LNCAP (cell line): ENCODE measurements around the gene TMEM178A.

Experiments
- TF ChIP-seq, protein P1 (sequence below): fragments of 450-650 bp; IDR thresholded peaks from 2 replicates; pipeline ENCODE4 v1.5.1; 2017; ENCODE audit warnings: mild to moderate bottlenecking

Gene TMEM178A

DNA sequence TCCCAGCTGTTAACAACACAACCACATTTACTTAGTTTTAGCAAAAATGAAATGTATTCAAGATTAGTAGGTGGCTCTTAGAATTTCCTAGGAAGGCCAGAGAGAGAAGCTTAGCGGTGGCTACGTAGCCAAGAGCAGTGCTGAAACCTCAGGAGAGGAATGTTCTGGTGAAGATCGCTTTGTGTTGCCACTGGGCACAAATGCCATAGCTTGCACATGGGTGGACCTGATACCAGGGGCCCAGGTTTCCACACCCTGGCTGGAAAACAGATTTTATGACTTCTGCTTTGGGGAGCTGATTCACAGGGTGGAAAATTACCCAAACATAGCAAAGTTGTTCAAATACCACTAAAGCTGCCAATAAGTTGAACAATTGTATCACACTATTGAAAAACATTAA lies 69.9 kb downstream of the TMEM178A start:
- TF ChIP-seq, protein P1, sequence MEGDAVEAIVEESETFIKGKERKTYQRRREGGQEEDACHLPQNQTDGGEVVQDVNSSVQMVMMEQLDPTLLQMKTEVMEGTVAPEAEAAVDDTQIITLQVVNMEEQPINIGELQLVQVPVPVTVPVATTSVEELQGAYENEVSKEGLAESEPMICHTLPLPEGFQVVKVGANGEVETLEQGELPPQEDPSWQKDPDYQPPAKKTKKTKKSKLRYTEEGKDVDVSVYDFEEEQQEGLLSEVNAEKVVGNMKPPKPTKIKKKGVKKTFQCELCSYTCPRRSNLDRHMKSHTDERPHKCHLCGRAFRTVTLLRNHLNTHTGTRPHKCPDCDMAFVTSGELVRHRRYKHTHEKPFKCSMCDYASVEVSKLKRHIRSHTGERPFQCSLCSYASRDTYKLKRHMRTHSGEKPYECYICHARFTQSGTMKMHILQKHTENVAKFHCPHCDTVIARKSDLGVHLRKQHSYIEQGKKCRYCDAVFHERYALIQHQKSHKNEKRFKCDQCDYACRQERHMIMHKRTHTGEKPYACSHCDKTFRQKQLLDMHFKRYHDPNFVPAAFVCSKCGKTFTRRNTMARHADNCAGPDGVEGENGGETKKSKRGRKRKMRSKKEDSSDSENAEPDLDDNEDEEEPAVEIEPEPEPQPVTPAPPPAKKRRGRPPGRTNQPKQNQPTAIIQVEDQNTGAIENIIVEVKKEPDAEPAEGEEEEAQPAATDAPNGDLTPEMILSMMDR = no peak

DNA sequence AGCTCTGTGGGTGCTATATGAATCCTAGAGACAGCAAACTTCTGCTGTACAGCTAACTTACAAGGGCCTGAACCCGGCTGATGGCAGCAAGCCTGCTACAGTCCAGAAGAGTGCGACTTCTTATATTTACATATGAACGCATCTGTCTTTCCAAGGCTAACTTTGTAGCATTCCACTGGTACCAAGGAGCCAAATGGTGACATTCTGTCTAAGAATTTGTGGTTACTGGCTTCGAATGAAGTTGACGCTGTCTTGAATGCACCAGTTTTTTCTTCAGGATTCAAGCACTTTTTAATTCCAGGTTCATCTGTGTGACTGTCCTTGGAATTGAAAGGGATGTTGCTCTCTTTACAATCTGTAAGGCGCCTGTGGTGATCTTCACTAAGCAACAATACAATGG lies 70.9 kb downstream of the TMEM178A start:
- TF ChIP-seq, protein P1 = no peak

DNA sequence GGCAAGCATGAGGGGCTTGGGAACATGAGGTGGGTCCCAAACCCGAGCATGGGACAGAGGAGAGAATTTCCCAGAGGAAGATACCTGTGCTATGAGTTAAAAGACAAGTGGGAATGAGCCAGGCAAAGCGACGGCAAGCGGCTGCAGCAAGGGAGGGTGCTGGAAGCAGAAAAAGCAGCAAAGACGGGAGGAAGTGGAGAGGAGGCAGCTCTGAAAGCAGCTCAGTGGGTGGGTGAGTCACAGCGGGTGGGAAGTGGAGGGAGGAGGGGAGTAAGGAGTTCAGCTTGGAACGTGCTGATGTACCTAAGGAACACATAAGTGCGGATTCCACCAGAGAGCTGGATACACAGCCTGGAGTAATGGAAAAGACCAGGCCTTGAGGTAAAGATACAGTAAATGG lies 71.9 kb downstream of the TMEM178A start:
- TF ChIP-seq, protein P1 = no peak

DNA sequence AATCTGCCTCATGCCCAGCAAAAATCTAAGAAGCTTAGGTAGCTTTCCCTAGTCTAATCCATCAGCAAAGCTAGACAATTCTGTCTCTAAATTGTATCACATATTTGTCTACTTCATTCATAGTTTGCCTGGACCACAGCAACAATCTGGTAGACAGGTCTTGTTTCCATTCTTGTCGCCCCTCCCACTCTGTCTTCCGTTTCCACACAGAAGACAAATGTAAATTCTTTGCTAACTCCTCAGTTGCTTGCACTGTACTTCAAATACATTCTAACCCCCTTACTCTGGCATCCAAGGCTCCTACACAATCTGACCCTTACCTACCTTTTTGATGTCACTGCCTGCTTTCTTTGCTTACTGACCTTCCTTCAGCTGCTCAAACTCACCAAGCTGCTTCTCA lies 73.2 kb downstream of the TMEM178A start:
- TF ChIP-seq, protein P1 = no peak

DNA sequence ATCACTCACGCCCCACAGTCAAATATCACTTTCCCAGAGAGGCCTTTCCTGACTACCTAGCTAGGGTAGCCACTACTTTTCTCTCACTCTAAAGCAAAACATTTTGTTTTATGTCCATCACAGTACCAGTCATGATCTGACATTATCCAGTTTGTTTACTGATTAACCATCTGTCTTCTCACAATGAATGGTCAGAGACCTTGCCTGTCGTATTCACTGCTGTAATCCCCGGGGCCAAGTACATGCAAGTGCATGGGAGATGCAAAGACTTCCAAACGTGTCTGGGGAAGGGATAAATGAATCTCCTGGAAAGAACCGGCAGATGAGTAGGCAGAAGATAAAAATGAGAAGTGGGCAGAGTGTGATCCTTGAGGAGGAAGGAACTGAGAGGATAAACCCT lies 73.7 kb downstream of the TMEM178A start:
- TF ChIP-seq, protein P1 = no peak

DNA sequence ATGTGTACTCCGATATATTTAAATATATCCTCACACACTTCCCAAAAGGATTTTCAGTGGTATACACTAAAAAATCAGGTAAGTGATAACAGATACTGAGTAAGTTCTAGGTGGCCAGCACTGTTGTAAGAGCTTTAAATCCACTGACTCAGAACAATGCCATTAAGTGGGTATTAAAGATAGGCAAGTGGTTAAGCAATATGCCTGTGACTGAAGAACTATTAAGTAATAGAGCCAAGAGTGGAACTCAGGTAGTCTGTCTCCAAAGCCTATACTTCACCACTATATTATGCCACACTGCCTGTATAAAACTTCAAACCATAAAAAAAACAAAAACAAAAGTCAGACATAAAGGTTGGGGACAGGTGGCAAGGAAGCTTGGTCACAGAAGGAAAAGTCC lies 76.2 kb downstream of the TMEM178A start:
- TF ChIP-seq, protein P1 = no peak

DNA sequence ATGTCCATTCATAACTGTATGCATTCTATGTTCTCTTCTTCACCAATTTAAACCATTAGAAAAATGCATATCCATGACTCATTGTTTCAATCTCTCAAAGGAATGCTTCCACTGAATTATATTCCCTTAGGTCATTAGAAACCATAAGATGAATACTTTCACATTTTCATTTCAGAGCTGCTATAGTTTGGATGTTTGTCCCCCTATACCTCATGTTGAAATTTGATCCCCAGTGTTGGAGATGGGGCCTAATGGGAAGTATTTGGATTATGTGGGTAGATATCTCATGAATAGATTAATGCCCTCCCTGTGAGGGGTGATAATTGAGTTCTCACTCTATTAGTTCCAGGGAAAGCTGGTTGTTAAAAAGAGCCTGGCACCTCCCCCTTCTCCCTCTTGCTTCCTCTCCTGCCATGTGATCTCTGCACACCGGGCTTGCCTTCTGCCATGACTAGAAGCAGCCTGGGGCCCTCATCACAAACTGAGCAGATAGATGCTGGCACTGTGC lies 77.6 kb downstream of the TMEM178A start:
- TF ChIP-seq, protein P1 = no peak

DNA sequence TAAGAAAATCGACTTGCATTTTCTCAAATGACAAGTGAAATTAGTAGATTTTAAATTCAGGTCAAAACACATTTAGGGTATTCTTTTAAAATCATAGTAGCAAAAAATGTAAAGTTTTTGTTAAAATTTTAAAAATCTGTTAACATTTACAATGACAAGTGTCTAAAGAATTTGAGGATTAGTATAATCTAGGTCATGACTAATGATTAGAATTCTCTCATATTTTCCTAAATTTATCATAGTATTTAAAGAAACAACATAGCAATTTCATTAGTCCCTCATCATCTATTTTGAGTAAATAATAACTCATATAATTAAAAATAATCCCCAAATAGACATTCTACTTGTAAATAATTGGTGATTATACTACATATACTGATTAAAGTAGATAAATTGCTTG lies 89.7 kb downstream of the TMEM178A start:
- TF ChIP-seq, protein P1 = no peak
